Stimulated activated CD4-positive, alpha-beta T cell treated with anti-CD3 and anti-CD28 coated beads, Interleukin-2, amount 100 ng/mL, for 24 hours (primary cell): ENCODE measurements around the gene DGUOK.

Source experiments
- DNase-seq, 2 donors: peaks; one replicate each; pipeline ENCODE4 v3.0.0-alpha.2; 2020

DGUOK gene

DNA sequence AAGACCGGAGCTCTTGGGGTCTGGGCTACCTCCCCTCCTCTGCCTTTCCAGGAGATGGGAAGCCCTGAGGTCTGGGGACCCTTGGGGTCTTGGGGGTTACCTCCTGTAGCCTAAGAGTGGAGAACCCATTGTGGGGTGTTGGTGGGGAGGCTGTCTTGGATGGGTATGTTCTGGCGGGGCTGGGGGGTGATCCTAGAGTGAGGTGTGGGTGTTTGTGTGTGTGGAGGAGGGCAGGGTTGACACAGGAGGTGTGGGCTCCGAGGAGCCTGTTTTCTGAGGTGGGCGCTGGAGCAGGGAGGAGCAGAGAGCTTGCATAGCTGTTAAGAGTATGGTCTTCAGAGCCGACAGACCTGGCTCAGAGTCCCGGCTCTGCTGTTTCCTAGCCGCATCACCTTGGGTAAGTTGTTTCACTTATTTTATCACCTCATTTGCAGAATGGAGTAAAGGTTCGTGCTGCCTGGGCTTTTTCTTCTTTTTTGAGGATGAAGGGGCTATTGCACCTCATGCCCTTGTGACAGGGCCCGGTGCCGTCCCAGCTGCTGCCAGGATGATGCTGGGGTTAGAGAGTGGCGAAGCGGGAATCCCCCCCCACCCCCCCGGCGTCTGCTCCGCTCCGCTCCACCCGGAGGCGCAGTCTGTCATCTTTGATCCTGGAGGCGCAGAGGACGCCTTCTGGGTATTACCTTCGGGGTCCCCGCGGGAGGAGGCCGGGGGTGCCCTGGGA lies 75.3 kb downstream of the DGUOK start:
- DNase-seq: no peak

DNA sequence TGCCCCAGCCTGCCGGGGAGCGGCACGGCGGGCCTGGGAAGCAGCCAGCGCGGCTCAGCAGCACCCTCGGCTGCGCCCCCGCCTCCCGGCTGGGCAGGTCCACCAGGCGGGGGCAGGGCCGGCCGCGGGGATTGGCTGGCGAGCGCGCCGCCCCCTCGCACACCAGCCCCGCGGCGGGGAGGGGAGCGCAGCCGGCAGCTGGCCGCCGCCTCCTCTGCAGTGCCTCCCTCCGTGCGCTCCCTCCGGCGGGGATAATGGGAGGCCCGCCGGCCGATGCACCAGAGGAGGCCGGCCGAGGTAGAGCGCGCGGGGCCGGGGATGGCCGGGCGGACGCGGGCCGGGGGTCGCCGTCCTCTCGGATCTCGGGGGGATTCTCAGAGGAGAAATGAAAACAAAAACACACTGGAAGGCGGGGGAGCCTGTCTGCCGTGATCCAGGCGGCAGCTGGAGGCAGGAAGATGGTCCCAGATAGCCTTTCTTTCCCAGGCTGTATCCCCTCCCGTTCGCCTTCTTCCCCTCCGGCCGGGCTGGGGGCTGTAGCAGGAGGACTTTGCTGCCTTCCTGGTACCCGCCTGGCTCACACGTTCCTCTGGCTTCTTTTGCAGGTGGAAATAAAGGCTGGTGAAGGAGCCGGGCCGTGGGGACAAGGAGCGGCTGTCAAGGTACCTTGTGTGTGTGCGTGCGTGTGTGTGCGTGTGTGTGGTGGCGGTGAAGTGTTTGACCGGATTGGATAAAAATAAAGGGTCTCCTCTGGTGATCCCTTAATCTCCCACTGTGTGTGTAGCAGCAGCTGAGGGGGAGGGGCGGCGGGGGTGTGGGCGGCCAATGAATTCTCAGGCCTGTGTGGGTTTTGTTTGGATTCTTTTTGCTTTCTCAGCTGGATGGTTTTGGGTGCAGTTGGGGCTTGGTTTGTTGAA lies 76.1 kb downstream of the DGUOK start:
- peak; percentile 78 to 81 for DNase-seq

DNA sequence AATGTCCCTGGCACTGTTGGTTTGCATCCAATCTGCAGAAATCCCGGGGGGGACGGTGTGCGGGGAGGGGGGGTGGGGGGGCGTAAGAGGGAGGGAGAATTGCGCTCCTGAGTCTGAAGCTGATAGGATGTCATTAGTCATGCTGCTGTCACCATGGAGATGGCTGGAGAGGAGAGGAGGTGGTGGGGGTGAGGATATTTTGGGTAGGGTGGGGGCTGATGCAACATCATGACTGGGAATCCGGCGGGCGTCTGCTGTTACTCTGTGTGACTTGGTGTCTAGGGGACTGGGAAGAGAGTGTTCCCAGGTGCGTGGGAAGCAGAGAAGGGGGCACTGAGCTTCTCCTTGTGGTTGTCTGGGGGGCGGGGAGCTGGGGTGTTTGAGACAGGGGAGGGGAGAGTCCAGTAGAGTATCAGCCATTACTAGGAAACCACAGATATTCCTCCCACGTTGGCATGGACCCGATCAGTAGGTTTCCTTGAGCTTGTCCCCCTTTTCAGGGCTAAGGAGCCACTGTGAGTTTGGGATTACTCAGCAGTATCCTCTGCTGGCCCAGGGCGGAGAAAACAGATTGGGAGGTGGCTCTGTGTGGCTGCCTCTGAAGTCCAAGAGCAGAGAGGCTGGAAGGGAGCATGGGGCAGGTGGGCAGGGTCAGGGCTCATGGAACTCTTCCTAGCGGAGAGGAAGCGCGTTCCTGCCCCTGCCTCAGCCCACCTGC lies 77.0 kb downstream of the DGUOK start:
- DNase-seq: no peak

DNA sequence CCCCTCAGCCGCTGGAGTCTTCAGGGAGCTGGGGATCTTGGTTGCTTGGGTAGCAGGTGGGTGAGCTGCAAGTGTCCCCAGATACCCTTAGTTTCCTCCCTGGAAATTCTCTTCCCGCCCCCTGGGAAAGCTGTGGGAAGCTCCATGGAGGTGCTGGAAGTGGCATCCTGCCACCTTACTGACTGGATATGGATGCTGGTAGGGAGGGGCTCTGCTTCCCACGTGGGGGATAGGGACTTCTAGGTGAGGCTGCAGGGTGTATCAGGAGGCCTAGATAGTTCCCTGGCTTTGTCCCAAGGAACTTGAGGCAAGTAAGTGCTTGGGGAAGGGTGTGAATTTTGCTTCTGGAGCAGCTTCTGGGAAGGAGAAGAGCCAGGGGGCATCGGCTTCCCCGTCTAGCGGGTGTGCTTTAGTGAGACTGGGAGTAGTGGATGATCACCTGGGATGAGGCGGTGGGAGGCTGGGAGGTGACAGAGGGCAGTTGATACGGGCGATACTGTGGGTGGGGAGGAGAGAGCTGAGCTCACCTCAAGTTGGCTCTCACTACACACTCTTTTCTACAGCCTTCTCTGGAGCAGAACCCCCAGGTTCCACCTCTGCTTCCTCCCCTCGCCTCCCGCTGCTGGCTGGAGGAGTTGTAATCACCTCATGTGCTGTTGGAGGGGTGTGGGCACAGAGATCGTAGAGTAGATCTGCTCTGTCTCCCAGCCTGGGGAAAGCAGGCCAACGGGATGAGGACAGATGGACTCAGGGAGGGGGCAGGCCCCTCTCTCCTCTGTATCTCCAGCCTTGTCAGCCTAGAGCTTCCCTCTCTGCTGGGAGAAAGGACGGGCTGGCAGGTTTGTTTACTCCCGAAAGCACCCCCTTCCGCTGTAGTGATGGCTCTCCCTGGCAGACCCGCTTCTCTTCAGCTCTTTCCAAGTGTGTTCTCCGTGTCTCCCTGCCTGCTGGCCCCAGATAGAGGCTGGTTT lies 77.8 kb downstream of the DGUOK start:
- DNase-seq: no peak

DNA sequence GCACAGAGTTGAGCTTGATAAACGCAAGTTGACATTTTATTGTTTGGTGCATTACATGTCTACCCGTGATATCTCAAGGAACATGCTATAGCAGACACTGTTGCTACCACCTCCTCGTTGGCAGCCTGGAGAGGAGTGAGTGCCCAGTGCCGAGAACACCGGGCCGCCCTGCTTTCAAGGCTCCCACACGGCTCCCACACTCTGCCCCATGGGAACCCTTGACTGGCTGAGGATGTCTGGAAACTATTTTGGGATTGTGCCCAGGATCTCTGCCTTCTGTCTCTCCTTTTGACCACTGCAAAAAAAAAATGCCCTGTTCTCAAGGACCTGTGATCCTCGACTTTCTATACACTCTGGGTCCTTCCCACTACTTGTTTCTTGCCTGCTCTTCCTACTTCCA lies 79.1 kb downstream of the DGUOK start:
- DNase-seq: no peak

DNA sequence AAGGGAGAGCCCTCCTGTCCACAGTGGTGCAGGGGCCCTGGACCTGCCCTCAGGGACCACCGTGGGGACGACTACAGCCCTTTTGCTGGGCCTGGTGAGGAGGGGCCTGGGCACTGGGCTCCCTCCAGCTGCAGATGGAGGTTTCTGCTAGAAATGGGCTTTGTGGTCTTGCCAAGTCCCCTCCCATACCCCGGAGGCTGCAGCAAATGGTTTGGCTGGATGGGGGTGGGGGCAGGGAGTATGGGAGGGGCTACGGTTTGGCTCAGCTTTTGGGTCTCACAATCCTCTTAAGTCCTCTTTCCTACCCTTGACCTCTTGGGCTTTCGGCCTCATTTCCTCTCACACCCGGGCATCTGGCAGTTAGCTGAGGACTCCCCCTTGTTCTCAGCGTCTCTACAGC lies 79.8 kb downstream of the DGUOK start:
- DNase-seq: no peak

DNA sequence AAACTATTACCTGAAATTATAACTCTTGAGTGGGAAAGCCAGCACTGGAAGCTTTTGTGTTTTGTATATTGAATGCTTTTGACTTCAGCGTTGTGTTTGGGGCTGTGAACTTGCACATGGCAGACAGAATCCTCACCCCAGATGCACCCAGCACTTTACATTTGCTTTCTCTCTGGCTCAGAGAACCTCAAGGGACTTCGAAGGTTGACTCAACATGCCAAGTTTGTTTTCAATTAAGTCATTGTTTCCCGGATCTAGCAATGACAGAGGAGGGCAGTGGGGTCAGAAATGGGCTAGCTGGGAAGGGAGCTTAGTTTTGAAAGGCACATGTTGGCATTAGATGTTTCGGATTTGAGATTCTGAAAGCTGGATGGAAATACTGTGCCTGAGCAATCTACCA lies 80.4 kb downstream of the DGUOK start:
- DNase-seq: no peak

DNA sequence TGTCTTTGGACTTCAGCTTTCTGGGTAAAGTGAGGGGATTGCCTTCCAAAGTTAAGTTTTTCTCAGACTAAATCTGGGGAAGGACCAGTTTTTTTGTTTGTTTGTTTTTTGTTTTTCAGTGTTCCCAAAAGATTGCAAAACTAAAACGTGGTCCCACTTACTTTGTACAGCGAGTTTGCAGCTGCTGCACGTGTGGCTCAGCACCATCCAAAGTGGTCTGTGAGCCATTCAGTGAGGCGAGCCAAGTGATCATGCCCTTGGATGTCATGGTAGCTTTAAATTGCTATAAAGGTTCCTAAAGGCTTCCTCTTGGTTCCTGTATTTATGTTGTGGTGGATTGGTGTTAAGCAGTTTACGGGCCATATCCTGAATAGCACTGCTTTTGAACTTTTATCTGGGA lies 81.0 kb downstream of the DGUOK start:
- DNase-seq: no peak
